ENCODE data around the gene DSCAM. TPM values are rescaled to one million over a fixed set of nuclear protein-coding genes. Genes with fewer than 3 reads are reported as not detected.

Gene DSCAM
- total RNA-seq, 2 experiments from 2014 or later = not detected

DNA sequence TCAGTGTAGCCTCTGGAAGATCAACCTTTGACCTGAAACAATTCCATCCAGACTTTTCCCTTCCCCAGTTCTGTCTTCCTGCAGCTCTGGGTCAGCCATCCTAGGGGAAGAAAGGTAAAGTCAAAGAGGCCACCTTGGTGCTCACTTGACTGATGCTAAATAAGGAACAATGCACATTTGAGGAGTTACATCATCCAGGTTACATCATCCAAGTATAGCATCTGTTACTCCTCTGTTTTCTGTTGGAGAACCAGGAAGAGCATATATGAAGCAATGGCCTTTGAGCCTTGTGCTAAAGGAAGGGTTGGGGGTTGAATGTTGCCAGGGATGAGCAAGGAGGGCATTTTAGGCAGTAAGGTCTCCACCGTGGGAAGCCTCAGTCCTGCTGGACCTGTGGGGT lies 3.1 kb upstream of the DSCAM start:
- ATAC-seq (ENCODE audit: poor library complexity) = no peak
- Histone ChIP-seq H3K9me3 (ENCODE audit: control insufficient read depth in 1 of 2, insufficient read depth in 1 of 2, low read length in 2 of 2) (peaks cover 0 to 23% of the 10 kb centered on the region in 2 experiments), H3K36me3 (ENCODE audit: insufficient read depth, low read length) (no peaks in the 10 kb centered on the region), H3K27me3 (ENCODE audit: control insufficient read depth in 1 of 2, insufficient read depth in 2 of 2, low read length in 2 of 2) (peaks cover 12 to 18% of the 10 kb centered on the region in 2 experiments), H3K27ac (ENCODE audit: low read depth in 1 of 2, low read length in 2 of 2) (no peak overlapping the region), H3K4me1 (ENCODE audit: insufficient read depth, low read length) (no peaks in the 10 kb centered on the region), H3K4me3 (ENCODE audit: low read length) (no peak overlapping the region)
- no peak for TF ChIP-seq CTCF (IDR thresholded peaks at IDR 0.05)
- Mint-ChIP-seq H3K4me1 (ENCODE audit: low read depth) (no peaks in the 10 kb centered on the region), H3K27ac (no peak overlapping the region), H3K4me3 (no peak overlapping the region), H3K27me3 (peaks cover 46% of the 10 kb centered on the region), H3K9me3 (no peaks in the 10 kb centered on the region), H3K36me3 (ENCODE audit: low read depth) (no peaks in the 10 kb centered on the region)
- ChIA-PET CTCF (no interaction called here), POLR2A (no interaction called here)
- intact Hi-C loops (cut with DNase I, micrococcal nuclease) = no loop called here
- DNase-seq = no peak

DNA sequence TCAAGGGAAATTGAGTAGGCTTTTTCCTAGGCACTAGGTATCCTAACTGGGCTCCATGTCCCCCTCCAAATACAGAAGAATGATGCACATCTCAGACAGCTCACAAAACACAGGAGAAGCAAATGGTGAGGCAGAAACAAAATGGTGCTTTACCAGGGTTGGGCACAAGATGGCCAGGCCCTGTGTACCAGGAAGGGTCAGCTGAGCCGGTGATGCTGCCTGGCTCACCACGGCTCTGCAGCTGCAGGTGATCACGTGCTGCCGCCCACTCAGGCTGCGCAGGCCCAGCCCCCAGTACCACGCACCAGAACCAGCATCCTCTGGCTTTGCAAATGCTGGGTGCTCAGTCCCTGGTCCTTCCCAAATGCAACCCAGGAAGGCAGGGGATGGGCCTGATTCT lies 993 bp upstream of the DSCAM start:
- TF ChIP-seq CTCF (IDR thresholded peaks at IDR 0.05) = no peak
- no peaks in the 10 kb centered on the region for H3K9me3 Mint-ChIP-seq
- no peaks in the 10 kb centered on the region for H3K4me1 Mint-ChIP-seq (ENCODE audit: low read depth)
- Histone ChIP-seq H3K36me3 (ENCODE audit: insufficient read depth, low read length) (no peaks in the 10 kb centered on the region), H3K4me1 (ENCODE audit: insufficient read depth, low read length) (no peaks in the 10 kb centered on the region), H3K9me3 (ENCODE audit: control insufficient read depth in 1 of 2, insufficient read depth in 1 of 2, low read length in 2 of 2) (peaks cover 0 to 13% of the 10 kb centered on the region in 2 experiments), H3K27ac (ENCODE audit: low read depth in 1 of 2, low read length in 2 of 2) (no peak overlapping the region), H3K4me3 (ENCODE audit: low read length) (no peak overlapping the region), H3K27me3 (ENCODE audit: control insufficient read depth in 1 of 2, insufficient read depth in 2 of 2, low read length in 2 of 2) (peaks cover 16 to 22% of the 10 kb centered on the region in 2 experiments)
- no peaks in the 10 kb centered on the region for H3K36me3 Mint-ChIP-seq (ENCODE audit: low read depth)
- intact Hi-C loops (cut with DNase I, micrococcal nuclease) = no loop called here
- ATAC-seq (ENCODE audit: poor library complexity) (no peak), DNase-seq (no peak)
- no peak overlapping the region for H3K27ac Mint-ChIP-seq
- ChIA-PET POLR2A (no interaction called here), CTCF (no interaction called here)
- H3K4me3 Mint-ChIP-seq = no peak overlapping the region
- H3K27me3 Mint-ChIP-seq = peaks cover 56% of the 10 kb centered on the region

- H3K27ac Mint-ChIP-seq = no peak overlapping the region
- H3K4me1 ChIP-seq (ENCODE audit: insufficient read depth, low read length) = no peaks in the 10 kb centered on the region
- H3K36me3 Mint-ChIP-seq (ENCODE audit: low read depth) = no peaks in the 10 kb centered on the region
- no peak for ATAC-seq (ENCODE audit: poor library complexity)
- no peaks in the 10 kb centered on the region for H3K4me1 Mint-ChIP-seq (ENCODE audit: low read depth)
- no peak for DNase-seq
- peaks cover 0 to 22% of the 10 kb centered on the region in 2 experiments for H3K9me3 ChIP-seq (ENCODE audit: control insufficient read depth in 1 of 2, insufficient read depth in 1 of 2, low read length in 2 of 2)
- no peaks in the 10 kb centered on the region for H3K9me3 Mint-ChIP-seq
- no peak for TF ChIP-seq CTCF (IDR thresholded peaks at IDR 0.05)
- intact Hi-C loops (cut with DNase I, micrococcal nuclease) = no loop called here
- CTCF ChIA-PET = no interaction called here
- H3K27me3 Mint-ChIP-seq = peaks cover 72% of the 10 kb centered on the region
- H3K4me3 ChIP-seq (ENCODE audit: low read length) = no peak overlapping the region
- H3K4me3 Mint-ChIP-seq = no peak overlapping the region
- no peak overlapping the region for H3K27ac ChIP-seq (ENCODE audit: low read depth in 1 of 2, low read length in 2 of 2)
- H3K27me3 ChIP-seq (ENCODE audit: control insufficient read depth in 1 of 2, insufficient read depth in 2 of 2, low read length in 2 of 2) = peaks cover 23 to 33% of the 10 kb centered on the region in 2 experiments
- H3K36me3 ChIP-seq (ENCODE audit: insufficient read depth, low read length) = no peaks in the 10 kb centered on the region
- POLR2A ChIA-PET = no interaction called here
Measured at GRCh38 chr21:40846103-40846502, 855 bp downstream of the DSCAM start.
